ENCODE data around the gene LYRM7. TPM values are rescaled to one million over a fixed set of nuclear protein-coding genes. Genes with fewer than 3 reads are reported as not detected.

The LYRM7 gene
- total and polyA plus RNA-seq, 8 donors, result 1.3 to 17.1 (median 3.6) TPM

DNA sequence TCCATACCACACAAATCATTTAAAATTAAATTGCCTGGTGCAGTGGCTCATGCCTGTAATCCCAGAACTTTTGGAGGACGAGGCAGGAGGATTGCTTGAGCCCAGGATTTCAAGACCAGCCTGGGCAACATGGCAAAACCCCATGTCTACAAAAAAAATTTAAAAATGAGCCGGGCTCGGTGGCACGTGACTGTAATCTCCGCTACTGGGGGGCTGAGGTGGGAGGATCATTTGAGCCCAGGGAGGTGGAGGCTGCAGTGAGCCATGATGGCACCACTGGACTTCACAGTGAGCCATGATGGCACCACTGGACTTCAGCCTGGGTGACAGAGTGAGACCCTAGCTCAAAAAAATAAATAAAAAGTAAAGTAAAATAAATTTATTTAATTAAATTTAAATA lies 40.9 kb downstream of the LYRM7 start:
- Histone ChIP-seq H3K36me3 (no peaks in the 10 kb centered on the region), H3K27me3 (no peaks in the 10 kb centered on the region), H3K4me1 (peaks cover 0 to 12% (median 2%) of the 10 kb centered on the region in 4 donors), H3K4me3 (no peak overlapping the region), H3K9me3 (no peaks in the 10 kb centered on the region), H3K27ac (no peak overlapping the region)
- intact Hi-C loops (cut with DNase I; ENCODE audit: low total_unique reads), result no loop called here
- DNase-seq, result no peak
- WGBS, 5 donors, result 92 to 96% (median 95%) methylated on average over 5 of the region's 5 CpGs
- TF ChIP-seq POLR2A (IDR thresholded peaks at IDR 0.05) (no peak), EP300 (IDR thresholded peaks at IDR 0.05) (no peak), POLR2AphosphoS5 (IDR thresholded peaks at IDR 0.05) (no peak)
- TF ChIP-seq, protein P1, sequence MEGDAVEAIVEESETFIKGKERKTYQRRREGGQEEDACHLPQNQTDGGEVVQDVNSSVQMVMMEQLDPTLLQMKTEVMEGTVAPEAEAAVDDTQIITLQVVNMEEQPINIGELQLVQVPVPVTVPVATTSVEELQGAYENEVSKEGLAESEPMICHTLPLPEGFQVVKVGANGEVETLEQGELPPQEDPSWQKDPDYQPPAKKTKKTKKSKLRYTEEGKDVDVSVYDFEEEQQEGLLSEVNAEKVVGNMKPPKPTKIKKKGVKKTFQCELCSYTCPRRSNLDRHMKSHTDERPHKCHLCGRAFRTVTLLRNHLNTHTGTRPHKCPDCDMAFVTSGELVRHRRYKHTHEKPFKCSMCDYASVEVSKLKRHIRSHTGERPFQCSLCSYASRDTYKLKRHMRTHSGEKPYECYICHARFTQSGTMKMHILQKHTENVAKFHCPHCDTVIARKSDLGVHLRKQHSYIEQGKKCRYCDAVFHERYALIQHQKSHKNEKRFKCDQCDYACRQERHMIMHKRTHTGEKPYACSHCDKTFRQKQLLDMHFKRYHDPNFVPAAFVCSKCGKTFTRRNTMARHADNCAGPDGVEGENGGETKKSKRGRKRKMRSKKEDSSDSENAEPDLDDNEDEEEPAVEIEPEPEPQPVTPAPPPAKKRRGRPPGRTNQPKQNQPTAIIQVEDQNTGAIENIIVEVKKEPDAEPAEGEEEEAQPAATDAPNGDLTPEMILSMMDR (IDR thresholded peaks at IDR 0.05), result no peak

DNA sequence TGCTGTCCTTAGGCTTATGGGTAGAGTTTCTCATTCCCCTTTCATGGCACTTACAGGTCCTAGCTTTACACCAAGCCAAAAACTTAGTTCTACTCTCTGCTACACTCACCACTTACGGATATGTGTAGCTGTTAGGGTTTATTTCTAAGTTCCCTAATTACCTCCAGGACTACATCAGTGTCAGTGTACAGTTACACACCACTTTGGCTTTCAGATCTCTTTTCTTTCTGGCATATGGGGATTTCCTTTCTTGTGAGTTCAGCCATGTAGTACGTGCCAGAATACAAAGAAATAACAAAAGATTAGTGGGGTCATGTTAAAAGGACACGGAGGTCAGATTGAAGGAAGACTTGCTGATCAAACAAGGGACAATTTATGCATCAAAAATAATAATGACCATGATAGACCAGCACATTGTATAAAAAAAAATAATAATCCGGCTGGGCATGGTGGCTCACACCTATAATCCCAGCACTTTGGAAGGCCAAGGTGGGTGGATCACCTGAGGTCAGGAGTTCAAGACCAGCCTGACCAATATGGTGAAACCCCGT lies 41.8 kb downstream of the LYRM7 start:
- Histone ChIP-seq H3K4me1 (peaks cover 0 to 12% (median 0%) of the 10 kb centered on the region in 4 donors), H3K9me3 (no peaks in the 10 kb centered on the region), H3K27ac (no peak overlapping the region), H3K27me3 (no peaks in the 10 kb centered on the region), H3K4me3 (no peak overlapping the region), H3K36me3 (no peaks in the 10 kb centered on the region)
- 71 to 79% (median 74%) methylated on average over 5 of the region's 5 CpGs for WGBS, 5 donors
- DNase-seq, result peak in 1 of 2 donors; percentile 11
- TF ChIP-seq, protein P1 (IDR thresholded peaks at IDR 0.05), result no peak
- TF ChIP-seq POLR2AphosphoS5 (IDR thresholded peaks at IDR 0.05) (no peak), EP300 (IDR thresholded peaks at IDR 0.05) (no peak), POLR2A (IDR thresholded peaks at IDR 0.05) (no peak)
- intact Hi-C loops (cut with DNase I; ENCODE audit: low total_unique reads), result no loop called here

DNA sequence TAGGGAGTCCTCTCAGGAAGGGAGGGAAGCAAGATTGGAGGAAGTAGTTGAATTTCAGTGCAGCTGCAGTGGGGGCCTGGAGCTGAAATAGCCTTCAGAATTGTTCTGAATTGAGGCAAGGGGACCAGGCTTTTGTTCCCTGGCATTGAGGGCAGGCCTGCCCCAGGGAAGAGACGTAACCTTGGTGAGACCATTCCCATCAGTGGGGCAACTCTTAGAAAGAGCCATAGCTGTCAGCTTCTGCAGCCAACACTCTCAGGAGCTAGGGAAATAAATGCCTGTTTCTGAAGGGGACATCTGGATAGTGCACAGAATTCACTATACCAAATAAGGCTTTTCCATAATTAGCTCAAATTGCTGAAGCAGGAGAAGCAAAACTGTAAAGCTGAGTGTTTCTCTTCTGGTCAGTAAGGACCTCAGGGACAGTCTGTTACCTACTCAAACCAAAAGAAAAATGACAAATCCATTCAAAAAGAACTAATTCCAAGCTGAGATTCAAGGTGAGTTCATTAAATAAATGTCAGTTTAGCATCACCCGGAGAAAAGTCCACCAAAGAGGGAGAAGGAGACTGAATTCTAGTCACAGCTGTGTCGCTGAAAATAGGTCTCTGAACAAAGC lies 44.0 kb downstream of the LYRM7 start:
- no peaks in the 10 kb centered on the region for H3K36me3 ChIP-seq
- H3K27ac ChIP-seq, result no peak overlapping the region
- intact Hi-C loops (cut with DNase I; ENCODE audit: low total_unique reads), result no loop called here
- H3K4me3 ChIP-seq, result no peak overlapping the region
- WGBS, 5 donors, result 64 to 83% (median 76%) methylated on average over 3 of the region's 3 CpGs
- no peaks in the 10 kb centered on the region for H3K9me3 ChIP-seq
- no peaks in the 10 kb centered on the region for H3K27me3 ChIP-seq
- peaks cover 0 to 5% (median 0%) of the 10 kb centered on the region in 4 donors for H3K4me1 ChIP-seq
- TF ChIP-seq, protein P1 (IDR thresholded peaks at IDR 0.05), result no peak
- TF ChIP-seq POLR2A (IDR thresholded peaks at IDR 0.05) (no peak), POLR2AphosphoS5 (IDR thresholded peaks at IDR 0.05) (no peak), EP300 (IDR thresholded peaks at IDR 0.05) (no peak)
- DNase-seq, result peak in 1 of 2 donors; percentile 29

DNA sequence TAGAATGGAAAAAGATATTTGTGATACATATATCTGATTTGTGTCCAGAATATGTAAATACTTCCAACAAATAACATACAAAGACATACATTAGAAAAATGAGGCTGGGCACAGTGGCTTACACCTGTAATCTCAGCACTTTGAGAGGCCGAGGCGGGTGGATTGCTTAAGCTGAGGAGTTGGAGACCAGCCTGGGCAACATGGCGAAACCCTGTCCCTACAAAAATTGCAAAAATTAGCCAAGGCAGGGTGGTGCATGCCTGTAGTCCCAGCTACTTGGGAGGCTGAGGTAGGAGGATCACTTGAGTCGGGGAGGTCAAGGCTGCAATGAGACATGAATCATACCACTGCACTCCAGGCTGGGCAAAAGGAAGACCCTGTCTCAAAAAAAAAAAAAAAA lies 47.0 kb downstream of the LYRM7 start:
- Histone ChIP-seq H3K9me3 (no peaks in the 10 kb centered on the region), H3K27ac (no peak overlapping the region), H3K4me1 (no peaks in the 10 kb centered on the region), H3K27me3 (no peaks in the 10 kb centered on the region), H3K36me3 (no peaks in the 10 kb centered on the region), H3K4me3 (no peak overlapping the region)
- intact Hi-C loops (cut with DNase I; ENCODE audit: low total_unique reads), result no loop called here
- WGBS, 5 donors, result 89 to 99% (median 95%) methylated on average over 4 of the region's 4 CpGs
- no peak for TF ChIP-seq EP300 (IDR thresholded peaks at IDR 0.05)
- no peak for TF ChIP-seq POLR2AphosphoS5 (IDR thresholded peaks at IDR 0.05)
- no peak for TF ChIP-seq POLR2A (IDR thresholded peaks at IDR 0.05)
- TF ChIP-seq, protein P1 (IDR thresholded peaks at IDR 0.05), result no peak
- no peak for DNase-seq

Data from stomach (tissue), 9 donors.